Heart right ventricle (tissue), 16 donors: ENCODE results near the gene TOMT. TPM values are rescaled to one million over a fixed set of nuclear protein-coding genes. Genes with fewer than 3 reads are reported as not detected.
"Not testable (repeated sequence)": the region's sequence is repeated elsewhere in the genome, so short reads cannot be mapped to it uniquely, and the experiment has no call there.

Source experiments
- ATAC-seq, 8 donors: fragments of 200-7000 bp; cut with Tn5 transposase; one replicate each; pipeline ENCODE4 v1.9.1; 2020; ENCODE audit warnings: mild to moderate bottlenecking in 8 of 8, moderate library complexity in 8 of 8, moderate number of reproducible peaks in 1 of 8
- DNase-seq, 2 donors: peaks; one replicate each; pipeline ENCODE4 v3.0.0-alpha.2; 2020
- H3K27ac ChIP-seq, 10 donors: fragments of 200-600 bp; sonication (generic) in 2 of 10; one replicate each; pipeline versions ENCODE4 v1.5.0 to v1.8.0; 2020 to 2022; ENCODE audit warnings: mild to moderate bottlenecking in 3 of 10
- H3K27me3 ChIP-seq, 7 donors: fragments of 200-600 bp; one replicate each; pipeline ENCODE4 v1.8.0; 2021 to 2022; ENCODE audit warnings: mild to moderate bottlenecking in 2 of 7
- H3K36me3 ChIP-seq, 9 donors: fragments of 200-600 bp; sonication (generic) in 1 of 9; one replicate each; pipeline versions ENCODE4 v1.5.0 to v1.8.0; 2020 to 2022; ENCODE audit warnings: mild to moderate bottlenecking in 2 of 9
- H3K4me1 ChIP-seq, 9 donors: fragments of 200-600 bp; sonication (generic) in 1 of 9; one replicate each; pipeline versions ENCODE4 v1.5.0 to v1.8.0; 2020 to 2022; ENCODE audit warnings: mild to moderate bottlenecking in 4 of 9
- H3K4me3 ChIP-seq, 10 donors: fragments of 200-600 bp; sonication (generic) in 2 of 10; one replicate each; pipeline versions ENCODE4 v1.5.0 to v1.8.0; 2020 to 2022; ENCODE audit warnings: mild to moderate bottlenecking in 7 of 10, moderate library complexity in 2 of 10
- H3K9me3 ChIP-seq, 11 donors: fragments of 200-600 bp in 10 of 11; sonication (generic) in 2 of 11; one replicate each; pipeline versions ENCODE4 v1.5.0 to v1.8.0; 2013 to 2022; ENCODE audit warnings: mild to moderate bottlenecking in 2 of 11, control low read depth in 1 of 11, moderate library complexity in 1 of 11
- CTCF ChIP-seq, 9 donors: fragments of 200-600 bp; sonication (generic) in 2 of 9; IDR thresholded peaks; one replicate each; pipeline versions ENCODE4 v1.5.0 to v1.8.0; 2021 to 2022; ENCODE audit warnings: antibody characterized with exemption in 9 of 9, mild to moderate bottlenecking in 5 of 9, moderate library complexity in 1 of 9
- WGBS, 2 donors: extraction: QIAGEN DNeasy Blood & Tissue Kit; methylation state at CpG; one replicate each; pipeline ENCODE4 v1.1.7; 2013; ENCODE audit warnings: inconsistent platforms in 1 of 2; 5-methylcytosine and 5-hydroxymethylcytosine counted together
- intact Hi-C, 10 donors: fragments of 100-400 bp; cut with DNase I; formaldehyde crosslinking; loops; one replicate each; pipeline versions ENCODE4 v1.11.1 to v1.14.2; 2022
- polyA plus RNA-seq, 2 donors: library from polyadenylated mRNA; stranded (reverse); fragments of 200-250 nt; gene quantifications; one replicate each; pipeline ENCODE4 v1.2.3, GENCODE V29; 2013
- total RNA-seq, 10 donors: library from RNA; stranded (reverse); fragmentation: NEBNext Ultra II Directional in 3 of 10; extraction: Animal tissue kit (Norgen Biotek cat#: 25700) in 3 of 10; gene quantifications; one replicate each; pipeline versions ENCODE4 v1.2.1 to v1.2.4, GENCODE V29; 2021 to 2023
- donor health status: Arrhythmogenic right ventricular cardiomyopathy.
- donor health status: ischemic (EF 13 %, LVEDD 7.1; RV severe dilation, severe dysfunction).
- donor health status: healthy with polysubstance abuse.
- donor health status: DM: no; HTN: yes; CAD: no.
- donor health status: DM: no; HTN: no; CAD: no.
- donor health status: ischemic (EF 25% LVEDD 6.9; RV normal size, moderate dysfunction).
- donor health status: ischemic (EF 25% LVEDD 5.7; RV mildly dilated, moderate dysfunction).
- donor health status: healthy.
- donor health status: DM: yes; HTN: yes; CAD: no.
- donor health status: Ischemic cardiomyopathy.
- donor health status: ischemic (EF 35%, LVEDD 5.7; RV mildly dilated, moderate dysfunction).
- donor health status: nonischemic (EF 11% LVEDD 7.7; RV severe dilation, severe dysfunction).
- donor health status: DM: yes; HTN: yes; CAD: no.
- donor health status: PGD.
- donor health status: ischemic (EF 29% LVEDD 5.4; RV normal size, mild dysfunction).
- donor health status: nonischemic (EF 23%, LVEDD 6.1; RV moderate dilation, normal function).

The TOMT gene
- total and polyA plus RNA-seq, 12 donors = 0.21 TPM; not detected in 11

GRCh38 chr11:72140661-72141060, 34.9 kb downstream of the TOMT start:
- no peak overlapping the region for H3K4me3 ChIP-seq
- no peak for TF ChIP-seq CTCF (IDR thresholded peaks at IDR 0.05)
- intact Hi-C loops = loop anchor here in 6 of 10 donors (5.0 kb wide), 5 partner anchors 48 to 292 kb away; partner anchors contain the start of gene CLPB (in 1 of the 6)

GRCh38 chr11:72141066-72141465, 35.3 kb downstream of the TOMT start:
- H3K27me3 ChIP-seq = no peaks in the 10 kb centered on the region
- WGBS, 2 donors = 79 to 80% methylated on average over 3 of the region's 3 CpGs
- H3K4me3 ChIP-seq = no peak overlapping the region
- no peak for ATAC-seq
- no peak for TF ChIP-seq CTCF (IDR thresholded peaks at IDR 0.05)
- intact Hi-C loops = loop anchor here in 6 of 10 donors (5.0 kb wide), 5 partner anchors 49 to 291 kb away; partner anchors contain the start of gene CLPB (in 1 of the 6)
- H3K9me3 ChIP-seq = no peaks in the 10 kb centered on the region
- no peaks in the 10 kb centered on the region for H3K36me3 ChIP-seq
- H3K27ac ChIP-seq = no peak overlapping the region
- no peak for DNase-seq
- peaks cover 0 to 12% (median 0%) of the 10 kb centered on the region in 9 donors for H3K4me1 ChIP-seq

More at GRCh38 chr11:72140661-72141060, 34.9 kb downstream of the TOMT start:
- DNase-seq (no peak), ATAC-seq (no peak)
- no peaks in the 10 kb centered on the region for H3K27me3 ChIP-seq
- H3K27ac ChIP-seq = no peak overlapping the region
- H3K9me3 ChIP-seq = no peaks in the 10 kb centered on the region
- H3K36me3 ChIP-seq = no peaks in the 10 kb centered on the region
- peaks cover 0 to 16% (median 0%) of the 10 kb centered on the region in 9 donors for H3K4me1 ChIP-seq
- 95 to 97% methylated on average over 2 of the region's 2 CpGs for WGBS, 2 donors

DNA sequence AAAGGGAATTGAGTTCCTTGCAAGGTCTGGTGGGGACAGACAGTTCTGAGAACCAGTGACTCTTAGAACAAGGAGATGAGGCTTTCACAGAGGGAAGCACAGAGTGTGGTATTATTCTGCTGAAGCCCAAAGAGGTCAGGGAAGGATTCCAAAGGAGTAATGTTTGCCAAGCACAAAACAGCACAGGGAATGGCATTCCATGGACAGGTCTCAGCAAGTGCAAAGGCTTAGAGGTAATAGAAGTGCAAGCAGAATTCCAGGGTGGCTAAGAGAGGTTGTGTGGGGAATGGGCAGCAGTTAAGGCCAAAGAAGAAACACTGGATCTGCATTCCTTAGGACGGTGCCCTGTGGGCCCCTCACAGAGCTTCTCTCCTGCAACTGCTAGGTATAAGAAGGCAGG, 36.4 kb downstream of the TOMT start:
- ATAC-seq = peak in 3 of 8 donors; percentile 30 to 46 (median 41)
- not testable (repeated sequence) for H3K9me3 ChIP-seq, H3K4me3 ChIP-seq, H3K36me3 ChIP-seq, DNase-seq, H3K27me3 ChIP-seq, H3K27ac ChIP-seq
- 14 to 41% methylated on average over 1 of the region's 1 CpG for WGBS, 2 donors
- H3K4me1 ChIP-seq = peaks cover 0 to 11% (median 0%) of the 10 kb centered on the region in 9 donors
- intact Hi-C loops = loop anchor here in 6 of 10 donors (5.0 kb wide), 5 partner anchors 50 to 290 kb away; partner anchors contain the start of gene CLPB (in 1 of the 6)

DNA sequence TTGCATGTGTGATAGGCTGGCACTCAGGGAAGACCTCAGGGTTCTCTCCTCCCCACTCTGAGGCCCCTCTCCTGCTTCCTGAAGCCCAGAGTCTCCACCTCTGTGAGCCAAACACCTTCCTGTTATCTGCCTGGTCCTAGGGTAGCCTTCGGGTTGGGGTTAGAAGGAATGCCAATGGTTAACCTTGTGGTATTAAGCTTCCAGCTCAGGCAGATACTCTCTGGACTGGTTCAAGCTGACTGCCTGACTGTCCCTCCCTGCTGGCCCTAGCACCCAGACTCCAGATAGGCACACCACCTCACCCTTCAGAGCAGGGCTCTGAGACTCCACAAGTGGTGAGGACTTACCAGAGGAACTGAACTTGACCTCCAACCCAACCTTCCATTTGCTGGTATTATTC, 36.8 kb downstream of the TOMT start:
- H3K36me3 ChIP-seq, H3K27me3 ChIP-seq, H3K9me3 ChIP-seq, H3K27ac ChIP-seq, ATAC-seq, DNase-seq, H3K4me3 ChIP-seq: not testable (repeated sequence)
- intact Hi-C loops = loop anchor here in 6 of 10 donors (5.0 kb wide), 5 partner anchors 50 to 290 kb away; partner anchors contain the start of gene CLPB (in 1 of the 6)
- peaks cover 0 to 11% (median 0%) of the 10 kb centered on the region in 9 donors for H3K4me1 ChIP-seq
- WGBS, 2 donors = 36 to 50% methylated on average over 1 of the region's 1 CpG

- TF ChIP-seq CTCF (IDR thresholded peaks at IDR 0.05) = no peak
- no peak for DNase-seq
- ATAC-seq = no peak
- intact Hi-C loops = loop anchor here in 8 of 10 donors (1.0 to 5.0 kb wide), 8 partner anchors 53 to 632 kb away; partner anchors contain the start of gene CLPB (in 1 of the 8)
- Histone ChIP-seq H3K27me3 (peaks cover 0 to 5% (median 0%) of the 10 kb centered on the region in 7 donors), H3K27ac (no peak overlapping the region), H3K4me3 (no peak overlapping the region), H3K36me3 (no peaks in the 10 kb centered on the region), H3K9me3 (no peaks in the 10 kb centered on the region), H3K4me1 (peaks cover 0 to 11% (median 0%) of the 10 kb centered on the region in 9 donors)
- WGBS, 2 donors = 82 to 86% methylated on average over 4 of the region's 4 CpGs
Observed at GRCh38 chr11:72144807-72145565, 39.3 kb downstream of the TOMT start.
